Glutamatergic neuron (in vitro differentiated cells): ENCODE data around the gene CNBP. TPM values are rescaled to one million over a fixed set of nuclear protein-coding genes. Genes with fewer than 3 reads are reported as not detected.
"Not testable (repeated sequence)": the region's sequence is repeated elsewhere in the genome, so short reads cannot be mapped to it uniquely, and the experiment has no call there.

Experiments
- DNase-seq: peaks from one replicate; pipeline ENCODE4 v3.0.0; 2022
- H3K27ac Mint-ChIP-seq: one replicate; pipeline ENCODE4 v1.8.0; 2020; ENCODE audit warnings: mild to moderate bottlenecking, mixed read lengths, inconsistent platforms; ENCODE audit not compliant: unreplicated experiment
- H3K27me3 Mint-ChIP-seq: one replicate; pipeline ENCODE4 v1.8.0; 2020; ENCODE audit warnings: mild to moderate bottlenecking, moderate library complexity, mixed read lengths, inconsistent platforms; ENCODE audit not compliant: unreplicated experiment
- H3K36me3 Mint-ChIP-seq: one replicate; pipeline ENCODE4 v1.8.0; 2020; ENCODE audit warnings: mild to moderate bottlenecking, mixed read lengths, inconsistent platforms; ENCODE audit not compliant: unreplicated experiment
- H3K4me1 Mint-ChIP-seq: one replicate; pipeline ENCODE4 v1.8.0; 2020; ENCODE audit warnings: mild to moderate bottlenecking, low read depth, mixed read lengths, inconsistent platforms; ENCODE audit not compliant: unreplicated experiment
- H3K4me3 Mint-ChIP-seq: one replicate; pipeline ENCODE4 v1.8.0; 2020; ENCODE audit warnings: mild to moderate bottlenecking, mixed read lengths, inconsistent platforms; ENCODE audit not compliant: unreplicated experiment
- H3K9me3 Mint-ChIP-seq: one replicate; pipeline ENCODE4 v1.8.0; 2020; ENCODE audit warnings: mild to moderate bottlenecking, moderate library complexity, mixed read lengths, inconsistent platforms; ENCODE audit not compliant: unreplicated experiment
- CTCF ChIP-seq: fragments of 200-600 bp; sonication (generic); IDR thresholded peaks from one replicate; pipeline ENCODE4 v1.5.0; 2021; ENCODE audit not compliant: partially characterized antibody, unreplicated experiment
- total RNA-seq: library from RNA; stranded (reverse); fragmentation: NEBNext Ultra II Directional; extraction: Animal tissue kit (Norgen Biotek cat#: 25700); gene quantifications from one replicate; pipeline ENCODE4 v1.2.1, GENCODE V29; 2021; ENCODE audit not compliant: unreplicated experiment

The CNBP gene
- total RNA-seq, 1 donor from 2014 or later, result 177 TPM

GRCh38 chr3:129226374-129226773, 42.7 kb upstream of the CNBP start:
- Mint-ChIP-seq H3K4me3 (no peak overlapping the region), H3K27me3 (peaks cover 2% of the 10 kb centered on the region), H3K27ac (no peak overlapping the region), H3K36me3 (no peaks in the 10 kb centered on the region), H3K4me1 (peaks cover 5% of the 10 kb centered on the region), H3K9me3 (peaks cover 4% of the 10 kb centered on the region)
- DNase-seq, result no peak
- TF ChIP-seq CTCF, result no peak

GRCh38 chr3:129224984-129225393, 41.3 kb upstream of the CNBP start:
- no peak for TF ChIP-seq CTCF
- no peak for DNase-seq
- Mint-ChIP-seq H3K9me3 (peaks cover 4% of the 10 kb centered on the region), H3K4me1 (peaks cover 5% of the 10 kb centered on the region), H3K27me3 (peaks cover 2% of the 10 kb centered on the region), H3K36me3 (no peaks in the 10 kb centered on the region), H3K27ac (no peak overlapping the region), H3K4me3 (no peak overlapping the region)

GRCh38 chr3:129224387-129224786, 40.7 kb upstream of the CNBP start:
- H3K27me3 Mint-ChIP-seq, H3K9me3 Mint-ChIP-seq, H3K27ac Mint-ChIP-seq, H3K36me3 Mint-ChIP-seq, H3K4me1 Mint-ChIP-seq, H3K4me3 Mint-ChIP-seq, DNase-seq: not testable (repeated sequence)

- Mint-ChIP-seq H3K4me1 (no peaks in the 10 kb centered on the region), H3K36me3 (no peaks in the 10 kb centered on the region), H3K9me3 (no peaks in the 10 kb centered on the region), H3K27me3 (no peaks in the 10 kb centered on the region), H3K4me3 (no peak overlapping the region), H3K27ac (no peak overlapping the region)
- DNase-seq, result no peak
- no peak for TF ChIP-seq CTCF
These were observed 35.0 kb upstream of the CNBP start for GRCh38 chr3:129218742-129219141.

- Mint-ChIP-seq H3K27me3 (no peaks in the 10 kb centered on the region), H3K9me3 (no peaks in the 10 kb centered on the region), H3K36me3 (no peaks in the 10 kb centered on the region), H3K4me3 (no peak overlapping the region), H3K27ac (no peak overlapping the region), H3K4me1 (no peaks in the 10 kb centered on the region)
- DNase-seq, result no peak
- TF ChIP-seq CTCF, result no peak
These were observed 29.5 kb upstream of the CNBP start for GRCh38 chr3:129213238-129213637.

GRCh38 chr3:129211772-129212171, 28.1 kb upstream of the CNBP start:
- Mint-ChIP-seq H3K4me1 (no peaks in the 10 kb centered on the region), H3K36me3 (no peaks in the 10 kb centered on the region), H3K27me3 (no peaks in the 10 kb centered on the region), H3K9me3 (no peaks in the 10 kb centered on the region), H3K27ac (no peak overlapping the region), H3K4me3 (no peak overlapping the region)
- TF ChIP-seq CTCF, result no peak
- DNase-seq, result no peak
